T-helper 2 cell treated with Interferon-gamma antibody and Interleukin-4, amounts not matched to agents 5 μg/mL and 100 μg/mL, for 36 hours (primary cell): ENCODE data around the gene GJA3.
A peak's percentile ranks its signal among the peaks of the same experiment; 100 is the strongest.

Experiments
- DNase-seq: peaks from one replicate; pipeline ENCODE4 v3.0.0; 2021; ENCODE audit warnings: low spot score
- H3K27ac Mint-ChIP-seq: one replicate; pipeline ENCODE4 v1.8.0; 2021; ENCODE audit warnings: mild to moderate bottlenecking, mixed read lengths
- H3K27me3 Mint-ChIP-seq: one replicate; pipeline ENCODE4 v1.8.0; 2021; ENCODE audit warnings: low read depth, mixed read lengths
- H3K36me3 Mint-ChIP-seq: one replicate; pipeline ENCODE4 v1.8.0; 2021; ENCODE audit warnings: low read depth, mixed read lengths
- H3K4me1 Mint-ChIP-seq: one replicate; pipeline ENCODE4 v1.8.0; 2021; ENCODE audit warnings: low read depth, mixed read lengths
- H3K4me3 Mint-ChIP-seq: one replicate; pipeline ENCODE4 v1.8.0; 2022; ENCODE audit warnings: mild to moderate bottlenecking, moderate library complexity, mixed read lengths
- H3K9me3 Mint-ChIP-seq: one replicate; pipeline ENCODE4 v1.8.0; 2021; ENCODE audit warnings: mixed read lengths

Gene GJA3

GRCh38 chr13:20160306-20161274 lies at the start of gene GJA3:
Gene GJA3, minus strand, starts transcription at chr13:20161052. Its CDS starts 17,764 bp downstream, at chr13:20143288.
- DNase-seq, result peak; percentile 53
- H3K4me3 Mint-ChIP-seq, result peak within 1 kb of the TSS; percentile 90
- H3K9me3 Mint-ChIP-seq, result no peaks in the 10 kb centered on the region
- peaks cover 55% of the 10 kb centered on the region for H3K27me3 Mint-ChIP-seq
- H3K36me3 Mint-ChIP-seq, result peaks cover 2% of the 10 kb centered on the region
- peaks cover 16% of the 10 kb centered on the region for H3K4me1 Mint-ChIP-seq
- H3K27ac Mint-ChIP-seq, result peak within 1 kb of the TSS; percentile 49

DNA sequence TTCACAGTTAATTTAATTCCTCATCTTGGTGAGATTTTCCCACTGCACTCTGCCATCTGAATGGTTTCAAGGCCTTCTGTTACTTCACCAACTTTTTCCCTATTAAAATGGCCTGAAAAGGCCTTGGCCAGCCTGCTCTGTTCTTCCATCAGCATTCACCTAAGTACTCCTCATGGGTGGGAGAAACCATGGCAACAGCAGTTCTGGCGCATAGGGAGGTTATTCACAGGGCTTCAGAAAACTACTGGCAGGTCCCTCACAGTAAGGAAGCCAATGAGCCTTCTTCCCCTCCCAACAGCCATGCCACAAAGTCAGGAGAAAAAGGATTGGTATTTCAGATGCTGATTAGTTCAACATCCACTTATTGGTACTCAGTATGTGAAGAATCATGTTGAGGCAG lies 49.1 kb upstream of the GJA3 start:
- Mint-ChIP-seq H3K4me1 (peaks cover 2% of the 10 kb centered on the region), H3K9me3 (peaks cover 4% of the 10 kb centered on the region), H3K36me3 (no peaks in the 10 kb centered on the region), H3K27me3 (peaks cover 41% of the 10 kb centered on the region), H3K4me3 (no peak overlapping the region), H3K27ac (no peak overlapping the region)
- DNase-seq, result no peak

DNA sequence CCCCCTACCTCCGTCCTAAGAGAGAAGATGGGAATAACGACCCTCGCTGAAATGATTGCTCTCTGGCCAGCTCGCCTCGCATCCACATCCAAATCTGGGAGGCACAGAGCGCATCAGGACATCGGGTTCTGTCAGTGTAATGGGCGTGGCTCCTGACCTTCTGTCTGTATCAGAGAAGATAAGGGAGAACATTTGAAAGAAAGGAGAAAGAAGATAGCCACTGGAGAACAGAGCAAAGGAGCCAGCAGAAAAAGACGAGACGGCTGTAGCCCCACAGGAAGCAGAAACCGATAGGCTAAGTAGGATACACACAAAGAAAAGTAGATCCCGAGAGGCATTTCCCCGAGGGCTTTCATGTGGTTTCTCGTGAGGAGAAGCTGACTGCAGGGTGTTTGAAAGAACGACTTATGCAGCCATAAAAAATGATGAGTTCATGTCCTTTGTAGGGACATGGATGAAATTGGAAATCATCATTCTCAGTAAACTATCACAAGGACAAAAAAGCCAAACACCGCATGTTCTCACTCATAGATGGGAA lies 45.9 kb upstream of the GJA3 start:
- Mint-ChIP-seq H3K4me3 (no peak overlapping the region), H3K27me3 (peaks cover 25% of the 10 kb centered on the region), H3K9me3 (peaks cover 3% of the 10 kb centered on the region), H3K36me3 (no peaks in the 10 kb centered on the region), H3K4me1 (peaks cover 2% of the 10 kb centered on the region), H3K27ac (no peak overlapping the region)
- DNase-seq, result no peak

DNA sequence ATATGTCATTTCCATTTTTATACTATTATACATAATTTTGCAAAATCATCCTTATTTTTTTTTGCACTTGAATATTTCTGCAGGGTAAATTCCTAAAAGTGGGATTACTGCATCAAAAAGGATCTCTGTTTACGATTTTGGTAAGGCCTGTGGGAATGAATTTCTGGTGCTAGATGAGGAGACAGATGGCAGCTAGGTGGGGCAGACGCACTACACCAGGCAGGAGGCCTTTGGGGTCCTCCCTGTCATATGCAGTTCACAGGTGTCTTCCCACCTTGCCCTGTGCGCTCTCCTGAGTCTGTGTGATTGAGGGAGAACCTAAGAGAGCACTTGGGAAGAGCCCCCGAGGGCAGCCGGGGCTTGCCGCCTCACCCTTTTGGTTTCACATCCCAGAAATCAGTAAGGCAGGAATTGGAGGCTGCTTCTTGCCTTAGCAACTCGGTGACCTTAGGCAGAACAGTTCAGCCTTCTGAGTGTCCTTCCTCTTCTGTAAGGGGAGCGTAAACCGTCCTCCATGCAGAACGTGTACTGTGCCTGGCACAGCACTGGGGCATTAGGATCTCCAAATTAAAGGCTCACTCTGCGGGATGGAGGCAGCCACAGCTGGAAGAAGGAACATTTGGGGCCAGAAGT lies 45.3 kb upstream of the GJA3 start:
- no peak overlapping the region for H3K4me3 Mint-ChIP-seq
- H3K4me1 Mint-ChIP-seq, result peaks cover 2% of the 10 kb centered on the region
- H3K27ac Mint-ChIP-seq, result no peak overlapping the region
- peaks cover 3% of the 10 kb centered on the region for H3K9me3 Mint-ChIP-seq
- no peaks in the 10 kb centered on the region for H3K36me3 Mint-ChIP-seq
- peaks cover 23% of the 10 kb centered on the region for H3K27me3 Mint-ChIP-seq
- DNase-seq, result no peak

DNA sequence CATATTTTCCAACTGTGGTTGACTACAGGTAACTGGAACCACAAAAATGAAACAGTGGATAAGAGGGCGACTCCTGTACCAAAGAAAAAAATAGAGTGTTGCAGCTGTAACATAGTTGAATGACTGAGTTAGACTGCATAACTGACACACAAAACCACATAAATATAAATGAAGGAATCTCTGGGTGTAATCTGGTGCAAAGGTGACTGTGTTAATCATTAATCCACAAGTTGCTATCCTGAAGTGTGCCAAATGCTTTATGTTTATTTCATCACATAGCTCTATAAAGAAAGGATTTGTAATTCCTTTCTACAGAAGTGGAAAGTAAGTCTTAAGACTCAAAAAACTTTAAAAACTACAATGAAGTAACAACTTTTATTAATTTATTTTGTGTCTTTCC lies 37.9 kb upstream of the GJA3 start:
- Mint-ChIP-seq H3K27me3 (peaks cover 47% of the 10 kb centered on the region), H3K4me1 (peaks cover 16% of the 10 kb centered on the region), H3K36me3 (no peaks in the 10 kb centered on the region), H3K9me3 (peaks cover 3% of the 10 kb centered on the region), H3K27ac (no peak overlapping the region), H3K4me3 (no peak overlapping the region)
- no peak for DNase-seq

DNA sequence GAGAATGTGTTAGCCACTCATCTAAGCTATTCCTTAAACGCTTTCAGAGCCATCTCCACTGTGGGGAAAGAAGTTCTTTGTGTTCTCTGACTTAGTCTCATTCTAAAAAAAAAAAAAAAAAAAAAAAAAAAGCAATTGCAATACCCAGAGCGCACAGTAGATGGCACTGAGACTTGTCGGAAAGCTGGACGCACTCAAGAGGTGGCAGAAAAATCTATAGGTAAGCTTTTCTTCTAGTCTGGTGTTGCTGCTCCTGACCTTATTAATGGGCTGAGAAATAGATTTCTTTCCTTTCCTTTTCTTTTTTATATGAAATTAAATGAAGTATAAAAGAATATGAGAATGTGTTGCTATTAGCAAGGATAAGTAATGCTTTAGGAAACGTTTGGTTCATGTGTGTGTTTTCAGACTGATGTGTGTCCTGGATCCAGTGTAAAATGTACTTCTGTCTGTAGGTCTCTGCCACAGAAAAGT lies 36.5 kb upstream of the GJA3 start:
- no peak for DNase-seq
- Mint-ChIP-seq H3K27me3 (peaks cover 51% of the 10 kb centered on the region), H3K4me1 (peaks cover 17% of the 10 kb centered on the region), H3K27ac (no peak overlapping the region), H3K36me3 (no peaks in the 10 kb centered on the region), H3K9me3 (no peaks in the 10 kb centered on the region), H3K4me3 (no peak overlapping the region)

- no peak for DNase-seq
- H3K4me3 Mint-ChIP-seq, result no peak overlapping the region
- peaks cover 65% of the 10 kb centered on the region for H3K27me3 Mint-ChIP-seq
- H3K36me3 Mint-ChIP-seq, result no peaks in the 10 kb centered on the region
- H3K27ac Mint-ChIP-seq, result no peak overlapping the region
- H3K4me1 Mint-ChIP-seq, result peaks cover 20% of the 10 kb centered on the region
- H3K9me3 Mint-ChIP-seq, result no peaks in the 10 kb centered on the region
These were observed 34.9 kb upstream of the GJA3 start for GRCh38 chr13:20195801-20196200.

GRCh38 chr13:20193907-20194631 lies 33.2 kb upstream of the GJA3 start:
- H3K9me3 Mint-ChIP-seq, result no peaks in the 10 kb centered on the region
- H3K4me1 Mint-ChIP-seq, result peaks cover 20% of the 10 kb centered on the region
- peaks cover 66% of the 10 kb centered on the region for H3K27me3 Mint-ChIP-seq
- no peaks in the 10 kb centered on the region for H3K36me3 Mint-ChIP-seq
- DNase-seq, result peak; percentile 11
- peak overlapping the region; percentile 73 for H3K4me3 Mint-ChIP-seq
- H3K27ac Mint-ChIP-seq, result no peak overlapping the region

GRCh38 chr13:20193162-20193906 lies 32.5 kb upstream of the GJA3 start:
- no peaks in the 10 kb centered on the region for H3K36me3 Mint-ChIP-seq
- H3K27ac Mint-ChIP-seq, result no peak overlapping the region

DNA sequence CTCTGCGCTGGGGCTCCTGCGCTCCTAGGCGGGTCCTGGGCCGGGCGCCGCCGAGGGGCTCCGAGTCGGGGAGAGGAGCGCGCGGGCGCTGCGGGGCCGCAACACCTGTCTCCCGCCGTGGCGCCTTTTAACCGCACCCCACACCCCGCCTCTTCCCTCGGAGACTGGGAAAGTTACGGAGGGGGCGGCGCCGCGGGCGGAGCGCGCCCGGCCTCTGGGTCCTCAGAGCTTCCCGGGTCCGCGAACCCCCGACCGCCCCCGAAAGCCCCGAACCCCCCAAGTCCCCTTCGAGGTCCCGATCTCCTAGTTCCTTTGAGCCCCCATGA lies 31.9 kb upstream of the GJA3 start, which contains the start of gene GJB2:
Gene GJB2, minus strand, starts transcription at position 103 of the 326 bp plus-strand sequence. CDS start 3,357 bp downstream, outside the sequence.
- Mint-ChIP-seq H3K9me3 (no peaks in the 10 kb centered on the region), H3K27ac (no peak within 1 kb of the TSS), H3K36me3 (no peaks in the 10 kb centered on the region), H3K4me1 (peaks cover 20% of the 10 kb centered on the region), H3K27me3 (peaks cover 69% of the 10 kb centered on the region), H3K4me3 (peak within 1 kb of the TSS; percentile 73)
- DNase-seq, result no peak

More at GRCh38 chr13:20193162-20193906, 32.5 kb upstream of the GJA3 start:
- no peaks in the 10 kb centered on the region for H3K9me3 Mint-ChIP-seq
- H3K4me1 Mint-ChIP-seq, result peaks cover 20% of the 10 kb centered on the region
- H3K4me3 Mint-ChIP-seq, result peak overlapping the region; percentile 73
- H3K27me3 Mint-ChIP-seq, result peaks cover 67% of the 10 kb centered on the region
- DNase-seq, result no peak

DNA sequence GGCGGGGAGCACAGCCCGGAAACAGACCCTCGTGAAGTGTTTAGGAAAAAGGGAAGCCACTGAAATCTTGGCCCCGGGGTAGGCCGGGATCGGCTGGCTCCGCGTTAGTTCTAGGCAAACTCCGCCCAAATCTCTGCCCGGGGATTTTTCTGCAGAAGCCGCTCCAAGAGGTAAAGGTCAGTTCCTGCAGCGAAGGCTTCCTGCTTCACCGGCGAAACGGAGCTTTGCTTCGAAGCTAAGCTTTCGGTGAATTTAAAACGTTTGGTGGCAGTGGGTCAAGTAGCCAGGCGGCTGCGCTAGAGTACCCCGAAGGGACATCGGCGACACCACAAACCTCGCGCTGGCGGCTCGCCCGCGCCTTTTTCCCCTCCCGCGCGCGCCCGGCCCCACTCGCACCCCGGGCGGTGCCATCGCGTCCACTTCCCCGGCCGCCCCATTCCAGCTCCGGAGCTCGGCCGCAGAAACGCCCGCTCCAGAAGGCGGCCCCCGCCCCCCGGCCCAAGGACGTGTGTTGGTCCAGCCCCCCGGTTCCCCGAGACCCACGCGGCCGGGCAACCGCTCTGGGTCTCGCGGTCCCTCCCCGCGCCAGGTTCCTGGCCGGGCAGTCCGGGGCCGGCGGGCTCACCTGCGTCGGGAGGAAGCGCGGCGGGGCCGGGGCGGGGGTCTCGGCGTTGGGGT lies 31.4 kb upstream of the GJA3 start:
- Mint-ChIP-seq H3K27ac (no peak overlapping the region), H3K27me3 (peaks cover 70% of the 10 kb centered on the region), H3K4me3 (peak overlapping the region; percentile 66), H3K4me1 (peaks cover 20% of the 10 kb centered on the region), H3K9me3 (no peaks in the 10 kb centered on the region), H3K36me3 (no peaks in the 10 kb centered on the region)
- peak; percentile 15 for DNase-seq

DNA sequence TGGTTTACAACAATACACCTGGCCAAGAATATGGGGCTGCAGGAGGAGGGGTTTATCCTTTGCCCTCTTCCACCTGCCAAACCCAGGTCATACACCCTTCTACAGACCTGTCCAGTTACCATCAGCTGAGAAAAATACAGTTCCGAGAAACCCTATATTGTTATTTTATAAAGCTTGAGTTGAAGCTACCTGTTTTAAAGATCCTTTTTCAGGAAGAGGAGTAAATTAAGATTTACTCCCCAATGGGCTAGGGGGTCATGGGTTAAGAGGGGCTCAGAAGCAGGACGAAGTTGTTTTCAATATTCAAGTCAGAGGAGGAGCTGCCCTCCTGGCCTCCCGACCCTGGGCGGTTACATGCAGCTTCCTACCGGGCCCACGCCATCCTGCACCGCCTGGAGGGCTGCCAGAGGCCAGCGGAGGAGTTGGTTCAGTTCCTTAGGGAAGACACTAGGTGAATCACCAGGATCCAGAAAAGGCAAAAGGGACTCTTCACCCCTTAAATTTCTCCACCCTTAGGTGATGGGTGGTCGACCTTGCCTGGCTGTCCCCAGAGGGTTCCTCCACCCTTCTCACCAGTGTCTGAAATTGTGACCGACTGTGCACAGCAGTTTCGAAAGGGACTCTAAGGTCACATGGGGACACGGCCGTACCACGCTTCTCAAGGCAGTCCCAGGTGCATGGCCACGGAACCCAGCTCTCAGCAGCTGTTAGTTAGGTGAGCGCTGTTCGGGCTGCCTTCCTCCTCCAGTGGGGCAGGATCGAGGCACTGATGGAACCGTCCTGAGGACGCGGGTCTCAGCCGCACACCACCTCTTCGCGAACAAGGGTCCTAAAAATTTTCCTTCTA lies 30.7 kb upstream of the GJA3 start:
- Mint-ChIP-seq H3K9me3 (no peaks in the 10 kb centered on the region), H3K27me3 (peaks cover 65% of the 10 kb centered on the region), H3K27ac (no peak overlapping the region), H3K4me3 (peak overlapping the region; percentile 66), H3K36me3 (no peaks in the 10 kb centered on the region), H3K4me1 (peaks cover 16% of the 10 kb centered on the region)
- DNase-seq, result no peak
